ENCODE results near the gene CELF5.

Gene CELF5

DNA sequence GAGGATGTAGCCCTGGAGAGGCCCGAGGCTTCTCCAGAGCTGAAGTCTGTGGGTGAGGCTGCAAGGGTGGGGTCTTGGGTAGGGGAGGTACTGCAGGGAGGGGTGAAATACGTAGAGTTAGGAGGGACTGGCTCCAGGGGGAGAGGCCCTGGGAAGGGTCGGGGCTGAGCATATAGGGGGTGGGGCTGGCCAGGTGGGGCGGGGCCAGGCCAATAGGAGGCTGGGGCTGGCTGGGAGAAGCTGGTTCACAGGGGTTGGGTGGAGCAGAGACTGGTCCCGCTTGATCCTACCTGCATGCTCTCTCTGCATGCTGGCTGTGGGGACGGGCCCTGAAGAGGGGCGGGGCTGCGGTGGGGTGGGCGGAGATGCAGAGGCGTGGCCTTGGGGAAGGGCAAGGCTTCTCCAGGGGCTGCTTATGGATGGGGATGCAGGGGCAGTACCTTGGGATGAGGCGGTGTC is 51.9 kb downstream of the CELF5 start (continued):
- TF ChIP-seq, protein P1, sequence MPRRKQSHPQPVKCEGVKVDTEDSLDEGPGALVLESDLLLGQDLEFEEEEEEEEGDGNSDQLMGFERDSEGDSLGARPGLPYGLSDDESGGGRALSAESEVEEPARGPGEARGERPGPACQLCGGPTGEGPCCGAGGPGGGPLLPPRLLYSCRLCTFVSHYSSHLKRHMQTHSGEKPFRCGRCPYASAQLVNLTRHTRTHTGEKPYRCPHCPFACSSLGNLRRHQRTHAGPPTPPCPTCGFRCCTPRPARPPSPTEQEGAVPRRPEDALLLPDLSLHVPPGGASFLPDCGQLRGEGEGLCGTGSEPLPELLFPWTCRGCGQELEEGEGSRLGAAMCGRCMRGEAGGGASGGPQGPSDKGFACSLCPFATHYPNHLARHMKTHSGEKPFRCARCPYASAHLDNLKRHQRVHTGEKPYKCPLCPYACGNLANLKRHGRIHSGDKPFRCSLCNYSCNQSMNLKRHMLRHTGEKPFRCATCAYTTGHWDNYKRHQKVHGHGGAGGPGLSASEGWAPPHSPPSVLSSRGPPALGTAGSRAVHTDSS (tag by site-specific recombination; IDR thresholded peaks at IDR 0.05), result no peak
- TF ChIP-seq ZNF645 (tag by site-specific recombination; IDR thresholded peaks at IDR 0.05), result no peak
- no peak for TF ChIP-seq ZNF664 (tag by site-specific recombination; IDR thresholded peaks at IDR 0.05)
- TF ChIP-seq PRDM1 (tag by site-specific recombination; IDR thresholded peaks at IDR 0.05), result no peak
- no peak for TF ChIP-seq YY2 (tag by site-specific recombination; IDR thresholded peaks at IDR 0.05)
- no peak for TF ChIP-seq ZNF549 (tag by site-specific recombination; IDR thresholded peaks at IDR 0.05)
- no peak for TF ChIP-seq ZNF132 (tag by site-specific recombination; IDR thresholded peaks at IDR 0.05; ENCODE audit: borderline replicate concordance)
- TF ChIP-seq ZNF121 (tag by site-specific recombination; IDR thresholded peaks at IDR 0.05), result no peak
- no peak for TF ChIP-seq ZNF37A (tag by site-specific recombination; IDR thresholded peaks at IDR 0.05)
- 0 out of 2 replicates have a peak, but pooled peaks have one; percentile 33 for TF ChIP-seq KLF8 (tag by site-specific recombination; IDR thresholded peaks at IDR 0.05)
- no peak for TF ChIP-seq INSM2 (tag by site-specific recombination; IDR thresholded peaks at IDR 0.05)
- TF ChIP-seq OVOL3 (tag by site-specific recombination; IDR thresholded peaks at IDR 0.05), result no peak
- no peak for TF ChIP-seq ZNF561 (tag by site-specific recombination; IDR thresholded peaks at IDR 0.05; ENCODE audit: borderline replicate concordance)
- TF ChIP-seq, protein P2, sequence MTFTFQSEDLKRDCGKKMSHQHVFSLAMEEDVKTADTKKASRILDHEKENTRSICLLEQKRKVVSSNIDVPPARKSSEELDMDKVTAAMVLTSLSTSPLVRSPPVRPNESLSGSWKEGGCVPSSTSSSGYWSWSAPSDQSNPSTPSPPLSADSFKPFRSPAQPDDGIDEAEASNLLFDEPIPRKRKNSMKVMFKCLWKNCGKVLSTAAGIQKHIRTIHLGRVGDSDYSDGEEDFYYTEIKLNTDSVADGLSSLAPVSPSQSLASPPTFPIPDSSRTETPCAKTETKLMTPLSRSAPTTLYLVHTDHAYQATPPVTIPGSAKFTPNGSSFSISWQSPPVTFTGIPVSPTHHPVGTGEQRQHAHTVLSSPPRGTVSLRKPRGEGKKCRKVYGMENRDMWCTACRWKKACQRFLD (tag by site-specific recombination; IDR thresholded peaks at IDR 0.05), result no peak
- no peak for TF ChIP-seq ZNF610 (tag by site-specific recombination; IDR thresholded peaks at IDR 0.05; ENCODE audit: borderline replicate concordance)
- TF ChIP-seq GLI2 (tag by site-specific recombination; IDR thresholded peaks at IDR 0.05; ENCODE audit: borderline replicate concordance, low read depth), result no peak
- no peak for TF ChIP-seq ZNF670 (tag by site-specific recombination; IDR thresholded peaks at IDR 0.05; ENCODE audit: low read depth)
- no peak for TF ChIP-seq MEIS1 (CRISPR knock-in tag; IDR thresholded peaks at IDR 0.05; ENCODE audit: borderline replicate concordance)
- TF ChIP-seq ZNF146 (tag by site-specific recombination; IDR thresholded peaks at IDR 0.05), result no peak
- no peak for TF ChIP-seq ZNF404 (tag by site-specific recombination; IDR thresholded peaks at IDR 0.05)
- TF ChIP-seq ZNF133 (tag by site-specific recombination; IDR thresholded peaks at IDR 0.05), result no peak
- no peak for TF ChIP-seq WT1 (tag by site-specific recombination; IDR thresholded peaks at IDR 0.05)
- TF ChIP-seq ZNF335 (tag by site-specific recombination; conservative IDR thresholded peaks at IDR 0.05), result no peak
- TF ChIP-seq ZNF639 (tag by site-specific recombination; IDR thresholded peaks at IDR 0.05), result no peak
- no peak for TF ChIP-seq FEZF1 (tag by site-specific recombination; IDR thresholded peaks at IDR 0.05)
- TF ChIP-seq ZNF114 (tag by site-specific recombination; IDR thresholded peaks at IDR 0.05), result no peak
- no peak for TF ChIP-seq ZNF24 (tag by site-specific recombination; IDR thresholded peaks at IDR 0.05)
- TF ChIP-seq ZNF16 (tag by site-specific recombination; IDR thresholded peaks at IDR 0.05; ENCODE audit: low read depth), result no peak
- TF ChIP-seq, protein P3, sequence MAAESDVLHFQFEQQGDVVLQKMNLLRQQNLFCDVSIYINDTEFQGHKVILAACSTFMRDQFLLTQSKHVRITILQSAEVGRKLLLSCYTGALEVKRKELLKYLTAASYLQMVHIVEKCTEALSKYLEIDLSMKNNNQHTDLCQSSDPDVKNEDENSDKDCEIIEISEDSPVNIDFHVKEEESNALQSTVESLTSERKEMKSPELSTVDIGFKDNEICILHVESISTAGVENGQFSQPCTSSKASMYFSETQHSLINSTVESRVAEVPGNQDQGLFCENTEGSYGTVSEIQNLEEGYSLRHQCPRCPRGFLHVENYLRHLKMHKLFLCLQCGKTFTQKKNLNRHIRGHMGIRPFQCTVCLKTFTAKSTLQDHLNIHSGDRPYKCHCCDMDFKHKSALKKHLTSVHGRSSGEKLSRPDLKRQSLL (tag by site-specific recombination; IDR thresholded peaks at IDR 0.05), result no peak
- TF ChIP-seq ZNF19 (tag by site-specific recombination; IDR thresholded peaks at IDR 0.05; ENCODE audit: low read depth), result no peak
- no peak for TF ChIP-seq ZXDB (tag by site-specific recombination; IDR thresholded peaks at IDR 0.05)
- TF ChIP-seq KLF7 (tag by site-specific recombination; IDR thresholded peaks at IDR 0.05; ENCODE audit: borderline replicate concordance), result no peak
- TF ChIP-seq ZNF324 (tag by site-specific recombination; IDR thresholded peaks at IDR 0.05), result no peak
- TF ChIP-seq ZNF214 (tag by site-specific recombination; IDR thresholded peaks at IDR 0.05; ENCODE audit: borderline replicate concordance), result no peak
- TF ChIP-seq ZNF23 (tag by site-specific recombination; IDR thresholded peaks at IDR 0.05; ENCODE audit: borderline replicate concordance), result no peak
